ENCODE results near the gene EBF4. TPM values are rescaled to one million over a fixed set of nuclear protein-coding genes. Genes with fewer than 3 reads are reported as not detected.

The EBF4 gene
- total RNA-seq, 3 donors from 2014 or later = 1.6 to 22.0 (median 22.0) TPM

GRCh38 chr20:2749951-2750490 lies 57.4 kb downstream of the EBF4 start:
- intact Hi-C loops (cut with DNase I; ENCODE audit: low total_unique reads) = no loop called here
- DNase-seq (ENCODE audit: low spot score in 2 of 2) = no peak

GRCh38 chr20:2750491-2751251 lies 58.1 kb downstream of the EBF4 start:
- Histone ChIP-seq H3K36me3 (no peaks in the 10 kb centered on the region), H3K9me3 (no peaks in the 10 kb centered on the region), H3K27me3 (peaks cover 0 to 2% of the 10 kb centered on the region in 2 donors), H3K4me1 (no peaks in the 10 kb centered on the region), H3K27ac (peak overlapping the region; percentile 17 to 44), H3K4me3 (peak overlapping the region; percentile 38 to 68 (median 60))
- intact Hi-C loops (cut with DNase I; ENCODE audit: low total_unique reads) = no loop called here
- TF ChIP-seq POLR2AphosphoS5 (IDR thresholded peaks at IDR 0.05) = peak in 1 of 3 donors; percentile 18
- no peak for TF ChIP-seq POLR2A (IDR thresholded peaks at IDR 0.05)
- peak in 1 of 3 donors; percentile 10 for TF ChIP-seq CTCF (IDR thresholded peaks at IDR 0.05)
- peak in 1 of 2 donors; percentile 42 for DNase-seq (ENCODE audit: low spot score in 2 of 2)

More at GRCh38 chr20:2749951-2750490, 57.4 kb downstream of the EBF4 start:
- Histone ChIP-seq H3K4me1 (no peaks in the 10 kb centered on the region), H3K9me3 (no peaks in the 10 kb centered on the region), H3K27ac (peak overlapping the region; percentile 17 to 44), H3K36me3 (no peaks in the 10 kb centered on the region), H3K4me3 (peak overlapping the region in 1 of 3 donors; percentile 68), H3K27me3 (no peaks in the 10 kb centered on the region)
- no peak for TF ChIP-seq POLR2AphosphoS5 (IDR thresholded peaks at IDR 0.05)
- TF ChIP-seq POLR2A (IDR thresholded peaks at IDR 0.05) = no peak
- no peak for TF ChIP-seq CTCF (IDR thresholded peaks at IDR 0.05)

- TF ChIP-seq POLR2AphosphoS5 (IDR thresholded peaks at IDR 0.05) (no peak), CTCF (IDR thresholded peaks at IDR 0.05) (no peak), POLR2A (IDR thresholded peaks at IDR 0.05) (no peak)
- Histone ChIP-seq H3K4me1 (no peaks in the 10 kb centered on the region), H3K36me3 (no peaks in the 10 kb centered on the region), H3K27ac (peak overlapping the region; percentile 74 to 85), H3K9me3 (no peaks in the 10 kb centered on the region), H3K27me3 (peaks cover 0 to 3% of the 10 kb centered on the region in 2 donors), H3K4me3 (peak overlapping the region; percentile 38 to 68 (median 60))
- intact Hi-C loops (cut with DNase I; ENCODE audit: low total_unique reads) = no loop called here
- no peak for DNase-seq (ENCODE audit: low spot score in 2 of 2)
These were observed 58.8 kb downstream of the EBF4 start for GRCh38 chr20:2751347-2751877.

- no peak for DNase-seq (ENCODE audit: low spot score in 2 of 2)
- intact Hi-C loops (cut with DNase I; ENCODE audit: low total_unique reads) = no loop called here
These were observed 59.4 kb downstream of the EBF4 start for GRCh38 chr20:2751878-2752566.

More at GRCh38 chr20:2751878-2752566, 59.4 kb downstream of the EBF4 start:
- H3K27ac ChIP-seq = peak overlapping the region; percentile 74 to 85
- peak overlapping the region; percentile 38 to 68 (median 60) for H3K4me3 ChIP-seq
- no peaks in the 10 kb centered on the region for H3K36me3 ChIP-seq
- no peak for TF ChIP-seq POLR2AphosphoS5 (IDR thresholded peaks at IDR 0.05)
- peak in 1 of 3 donors; percentile 24 for TF ChIP-seq CTCF (IDR thresholded peaks at IDR 0.05)
- H3K27me3 ChIP-seq = peaks cover 0 to 3% of the 10 kb centered on the region in 2 donors
- no peaks in the 10 kb centered on the region for H3K9me3 ChIP-seq
- H3K4me1 ChIP-seq = no peaks in the 10 kb centered on the region
